ENCODE measurements around the gene XPO5.

XPO5 gene

GRCh38 chr6:43517505-43518357, 58.1 kb downstream of the XPO5 start:
- no peak for DNase-seq (ENCODE audit: low read depth in 2 of 2)

- peak; percentile 94 for DNase-seq (ENCODE audit: low read depth in 2 of 2)
Observed at GRCh38 chr6:43516697-43517504, 58.9 kb downstream of the XPO5 start, which contains the start of the genes POLR1C and YIPF3. POLR1C (plus strand) TSS chr6:43517089; CDS start chr6:43517110, 21 bp downstream. YIPF3 (minus strand) TSS chr6:43516926; CDS start chr6:43516807, 119 bp downstream.

- DNase-seq (ENCODE audit: low read depth in 2 of 2) = no peak
Observed at GRCh38 chr6:43516367-43516696, 59.5 kb downstream of the XPO5 start.

- DNase-seq (ENCODE audit: low read depth in 2 of 2) = no peak
Observed at GRCh38 chr6:43515808-43516207, 60.0 kb downstream of the XPO5 start.

GRCh38 chr6:43511824-43512415, 63.9 kb downstream of the XPO5 start:
- no peak for DNase-seq (ENCODE audit: low read depth in 2 of 2)

- no peak for DNase-seq (ENCODE audit: low read depth in 2 of 2)
Observed at GRCh38 chr6:43510827-43511163, 65.0 kb downstream of the XPO5 start.

GRCh38 chr6:43509984-43510826, 65.6 kb downstream of the XPO5 start, which contains the start of gene LRRC73:
LRRC73 (minus strand) TSS chr6:43510346; CDS start chr6:43509785, 561 bp downstream.
- peak; percentile 51 to 52 for DNase-seq (ENCODE audit: low read depth in 2 of 2)

GRCh38 chr6:43509142-43509983, 66.5 kb downstream of the XPO5 start:
- DNase-seq (ENCODE audit: low read depth in 2 of 2) = no peak

GRCh38 chr6:43508481-43509141, 67.2 kb downstream of the XPO5 start:
- DNase-seq (ENCODE audit: low read depth in 2 of 2) = no peak

GRCh38 chr6:43506667-43507471, 69.0 kb downstream of the XPO5 start:
- DNase-seq (ENCODE audit: low read depth in 2 of 2) = peak; percentile 54 to 57

GRCh38 chr6:43506171-43506570, 69.7 kb downstream of the XPO5 start:
- DNase-seq (ENCODE audit: low read depth in 2 of 2) = no peak

- DNase-seq (ENCODE audit: low read depth in 2 of 2) = no peak
Observed at GRCh38 chr6:43505718-43506117, 70.1 kb downstream of the XPO5 start.

GRCh38 chr6:43504756-43505593, 70.9 kb downstream of the XPO5 start:
- no peak for DNase-seq (ENCODE audit: low read depth in 2 of 2)

GRCh38 chr6:43503443-43503842, 72.4 kb downstream of the XPO5 start:
- no peak for DNase-seq (ENCODE audit: low read depth in 2 of 2)

- no peak for DNase-seq (ENCODE audit: low read depth in 2 of 2)
Observed at GRCh38 chr6:43502666-43503065, 73.2 kb downstream of the XPO5 start.

GRCh38 chr6:43500921-43501320, 74.9 kb downstream of the XPO5 start:
- no peak for DNase-seq (ENCODE audit: low read depth in 2 of 2)

- DNase-seq (ENCODE audit: low read depth in 2 of 2) = no peak
Observed at GRCh38 chr6:43499028-43499815, 76.6 kb downstream of the XPO5 start.

Data from activated CD8-positive, alpha-beta memory T cell treated with anti-CD3 and anti-CD28 coated beads for 4 hours (primary cell).